K562 (cell line): ENCODE results near the gene SEC11A. TPM values are rescaled to one million over a fixed set of nuclear protein-coding genes. Genes with fewer than 3 reads are reported as not detected.

Experiments
- RFX1 ChIP-seq: fragments of 450-650 bp; IDR thresholded peaks from 2 replicates; pipeline ENCODE4 v1.6.1; 2016; ENCODE audit warnings: mild to moderate bottlenecking, moderate library complexity
- STAT6 ChIP-seq: sonication (generic); formaldehyde crosslinking; IDR thresholded peaks from 2 replicates; pipeline ENCODE4 v1.8.1; 2023; ENCODE audit warnings: mild to moderate bottlenecking, missing genetic modification reagents
- ZBTB40 ChIP-seq, 2 experiments: fragments of 450-650 bp in 1 of 2; sonication (generic) in 1 of 2; formaldehyde crosslinking in 1 of 2; IDR thresholded peaks; 2 replicates each; pipeline versions ENCODE4 v1.7.1 to v1.9.0; 2016 to 2022; ENCODE audit warnings: inconsistent platforms in 1 of 2, mild to moderate bottlenecking in 1 of 2, missing genetic modification reagents in 1 of 2
- polyA plus RNA-seq, 8 experiments: library from polyadenylated mRNA; depleted of rRNA in 4 of 8; stranded (reverse) in 5 of 8; unstranded in 3 of 8; fragments of >200 nt; fragmentation: Nextera tagmentation in 2 of 8; fragmentation: Illumina TruSeq in 1 of 8; extraction: Ambion mirVana in 2 of 8; extraction: Trizol in 1 of 8; gene quantifications; 2 replicates each; pipeline versions ENCODE4 v1.2.1 to v1.2.3, GENCODE V29; 2011 to 2014; ENCODE audit warnings: inconsistent platforms in 1 of 8, missing spikeins in 1 of 8
- total RNA-seq, 7 experiments: library from RNA; depleted of rRNA in 6 of 7; stranded (reverse); fragments of >200 nt in 6 of 7; fragmentation: Illumina TruSeq in 2 of 7; extraction: Trizol in 2 of 7; gene quantifications; 2 replicates each; pipeline versions ENCODE4 v1.2.1 to v1.2.3, GENCODE V29; 2011 to 2021; ENCODE audit warnings: low replicate concordance in 1 of 7
- TF ChIP-seq, protein P1 (sequence below): sonication (generic); formaldehyde crosslinking; IDR thresholded peaks from 2 replicates; pipeline ENCODE4 v1.8.0; 2022; ENCODE audit warnings: mild to moderate bottlenecking, missing genetic modification reagents

Gene SEC11A
- total and polyA plus RNA-seq, 9 of the 15 experiments (the other 6 are each of a cell fraction or from before 2014, with no cell fraction given), result 175 to 310 (median 229) TPM

DNA sequence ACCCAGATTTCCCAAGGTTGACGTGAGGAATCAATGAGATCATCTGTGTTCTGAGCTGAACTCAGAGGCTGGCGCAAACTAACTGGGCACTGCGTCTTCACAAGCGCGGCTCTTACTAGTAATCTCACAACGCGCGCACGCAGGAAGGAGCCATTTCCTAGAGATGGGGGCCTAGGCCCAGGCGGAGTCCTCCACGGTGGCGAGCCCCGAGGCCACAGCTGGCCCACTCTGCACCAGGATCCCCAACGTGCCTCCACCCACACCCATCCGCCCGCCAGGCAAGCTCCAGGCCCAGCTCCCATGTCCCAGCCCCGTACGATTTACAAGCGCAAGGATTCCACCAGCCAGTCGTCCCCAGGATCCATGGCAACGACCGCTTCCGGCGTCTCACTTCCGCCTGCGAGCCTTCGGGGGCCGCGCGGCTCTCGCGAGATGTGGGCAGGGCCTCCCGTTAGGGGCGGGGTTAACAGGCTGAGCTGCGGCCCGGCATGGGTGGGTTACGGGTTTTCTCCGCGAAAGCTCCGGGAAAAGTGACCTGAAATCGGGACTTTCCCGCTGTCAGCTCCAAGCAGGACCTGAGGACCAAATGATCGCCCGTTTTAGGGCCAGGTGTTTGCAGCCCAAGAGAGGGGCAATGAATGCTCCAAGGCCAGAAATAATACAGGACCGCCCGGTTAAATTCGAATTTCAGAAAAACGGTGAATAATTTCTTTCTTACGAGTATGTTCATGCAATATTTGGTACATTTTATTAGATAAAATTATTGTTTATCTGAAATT, 61.8 kb downstream of the SEC11A start, which contains the start of gene WDR73 (continued):
- no peak for TF ChIP-seq STAT6 (CRISPR knock-in tag)
- peak; percentile 95 for TF ChIP-seq ZBTB40 (IDR thresholded peaks at IDR 0.05)
- no peak for TF ChIP-seq ZBTB40 (CRISPR knock-in tag; IDR thresholded peaks at IDR 0.05)
- peak; percentile 97 for TF ChIP-seq RFX1
- TF ChIP-seq, protein P1, sequence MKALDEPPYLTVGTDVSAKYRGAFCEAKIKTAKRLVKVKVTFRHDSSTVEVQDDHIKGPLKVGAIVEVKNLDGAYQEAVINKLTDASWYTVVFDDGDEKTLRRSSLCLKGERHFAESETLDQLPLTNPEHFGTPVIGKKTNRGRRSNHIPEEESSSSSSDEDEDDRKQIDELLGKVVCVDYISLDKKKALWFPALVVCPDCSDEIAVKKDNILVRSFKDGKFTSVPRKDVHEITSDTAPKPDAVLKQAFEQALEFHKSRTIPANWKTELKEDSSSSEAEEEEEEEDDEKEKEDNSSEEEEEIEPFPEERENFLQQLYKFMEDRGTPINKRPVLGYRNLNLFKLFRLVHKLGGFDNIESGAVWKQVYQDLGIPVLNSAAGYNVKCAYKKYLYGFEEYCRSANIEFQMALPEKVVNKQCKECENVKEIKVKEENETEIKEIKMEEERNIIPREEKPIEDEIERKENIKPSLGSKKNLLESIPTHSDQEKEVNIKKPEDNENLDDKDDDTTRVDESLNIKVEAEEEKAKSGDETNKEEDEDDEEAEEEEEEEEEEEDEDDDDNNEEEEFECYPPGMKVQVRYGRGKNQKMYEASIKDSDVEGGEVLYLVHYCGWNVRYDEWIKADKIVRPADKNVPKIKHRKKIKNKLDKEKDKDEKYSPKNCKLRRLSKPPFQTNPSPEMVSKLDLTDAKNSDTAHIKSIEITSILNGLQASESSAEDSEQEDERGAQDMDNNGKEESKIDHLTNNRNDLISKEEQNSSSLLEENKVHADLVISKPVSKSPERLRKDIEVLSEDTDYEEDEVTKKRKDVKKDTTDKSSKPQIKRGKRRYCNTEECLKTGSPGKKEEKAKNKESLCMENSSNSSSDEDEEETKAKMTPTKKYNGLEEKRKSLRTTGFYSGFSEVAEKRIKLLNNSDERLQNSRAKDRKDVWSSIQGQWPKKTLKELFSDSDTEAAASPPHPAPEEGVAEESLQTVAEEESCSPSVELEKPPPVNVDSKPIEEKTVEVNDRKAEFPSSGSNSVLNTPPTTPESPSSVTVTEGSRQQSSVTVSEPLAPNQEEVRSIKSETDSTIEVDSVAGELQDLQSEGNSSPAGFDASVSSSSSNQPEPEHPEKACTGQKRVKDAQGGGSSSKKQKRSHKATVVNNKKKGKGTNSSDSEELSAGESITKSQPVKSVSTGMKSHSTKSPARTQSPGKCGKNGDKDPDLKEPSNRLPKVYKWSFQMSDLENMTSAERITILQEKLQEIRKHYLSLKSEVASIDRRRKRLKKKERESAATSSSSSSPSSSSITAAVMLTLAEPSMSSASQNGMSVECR, result peak; percentile 96
